Ishikawa (cell line): Measurements from ENCODE around the gene ATP8A2.

Experiments used
- CEBPB ChIP-seq: IDR thresholded peaks from 2 replicates; pipeline ENCODE4 v1.6.1; 2012
- CREB1 ChIP-seq: IDR thresholded peaks from 2 replicates; pipeline ENCODE4 v1.6.1; 2012; ENCODE audit warnings: low read depth
- EGR1 ChIP-seq: IDR thresholded peaks from 2 replicates; pipeline ENCODE4 v1.6.1; 2012
- EP300 ChIP-seq: IDR thresholded peaks from 2 replicates; pipeline ENCODE4 v1.6.1; 2012; ENCODE audit warnings: borderline replicate concordance
- FOXM1 ChIP-seq: IDR thresholded peaks from 2 replicates; pipeline ENCODE4 v1.6.1; 2012; ENCODE audit warnings: low read depth, borderline replicate concordance
- NFIC ChIP-seq: IDR thresholded peaks from 2 replicates; pipeline ENCODE4 v1.6.1; 2012
- RAD21 ChIP-seq: IDR thresholded peaks from 2 replicates; pipeline ENCODE4 v1.6.1; 2012; ENCODE audit warnings: low read depth
- TAF1 ChIP-seq: IDR thresholded peaks from 2 replicates; pipeline ENCODE4 v1.6.1; 2012; ENCODE audit warnings: low read depth, mild to moderate bottlenecking
- TCF12 ChIP-seq: IDR thresholded peaks from 2 replicates; pipeline ENCODE4 v1.6.1; 2012; ENCODE audit warnings: low read depth
- TEAD4 ChIP-seq: IDR thresholded peaks from 2 replicates; pipeline ENCODE4 v1.6.1; 2012
- YY1 ChIP-seq: IDR thresholded peaks from 2 replicates; pipeline ENCODE4 v1.6.1; 2012; ENCODE audit warnings: low read depth
- ZBTB7A ChIP-seq: IDR thresholded peaks from 2 replicates; pipeline ENCODE4 v1.6.1; 2012; ENCODE audit warnings: low read depth
- TF ChIP-seq, protein P1 (sequence below): IDR thresholded peaks from 2 replicates; pipeline ENCODE4 v1.6.1; 2012; ENCODE audit warnings: low read depth, mild to moderate bottlenecking
- TF ChIP-seq, protein P2 (sequence below): IDR thresholded peaks from 2 replicates; pipeline ENCODE4 v1.6.1; 2012
- TF ChIP-seq, protein P3 (sequence below): IDR thresholded peaks from 2 replicates; pipeline ENCODE4 v1.6.1; 2012

ATP8A2 gene

DNA sequence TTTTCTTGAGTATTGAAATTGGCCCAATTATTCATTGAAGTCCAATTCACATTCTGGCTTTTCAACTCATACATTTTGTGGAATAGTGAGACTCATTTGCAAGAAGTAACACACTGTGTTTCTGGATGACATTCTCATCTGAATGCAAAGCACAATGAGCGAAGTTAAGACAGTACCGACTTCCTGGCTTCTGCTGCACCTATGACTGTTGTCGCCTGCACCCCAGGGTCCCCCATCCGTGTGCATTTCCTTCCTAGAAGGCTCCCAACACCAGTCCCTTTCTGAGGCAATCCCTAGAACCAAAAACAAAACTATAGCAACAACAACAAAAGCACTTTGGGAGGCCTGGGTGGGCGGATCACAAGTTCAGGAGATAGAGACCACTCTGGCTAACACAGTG is 496.7 kb downstream of the ATP8A2 start:
- no peak for TF ChIP-seq EP300
- TF ChIP-seq, protein P1, sequence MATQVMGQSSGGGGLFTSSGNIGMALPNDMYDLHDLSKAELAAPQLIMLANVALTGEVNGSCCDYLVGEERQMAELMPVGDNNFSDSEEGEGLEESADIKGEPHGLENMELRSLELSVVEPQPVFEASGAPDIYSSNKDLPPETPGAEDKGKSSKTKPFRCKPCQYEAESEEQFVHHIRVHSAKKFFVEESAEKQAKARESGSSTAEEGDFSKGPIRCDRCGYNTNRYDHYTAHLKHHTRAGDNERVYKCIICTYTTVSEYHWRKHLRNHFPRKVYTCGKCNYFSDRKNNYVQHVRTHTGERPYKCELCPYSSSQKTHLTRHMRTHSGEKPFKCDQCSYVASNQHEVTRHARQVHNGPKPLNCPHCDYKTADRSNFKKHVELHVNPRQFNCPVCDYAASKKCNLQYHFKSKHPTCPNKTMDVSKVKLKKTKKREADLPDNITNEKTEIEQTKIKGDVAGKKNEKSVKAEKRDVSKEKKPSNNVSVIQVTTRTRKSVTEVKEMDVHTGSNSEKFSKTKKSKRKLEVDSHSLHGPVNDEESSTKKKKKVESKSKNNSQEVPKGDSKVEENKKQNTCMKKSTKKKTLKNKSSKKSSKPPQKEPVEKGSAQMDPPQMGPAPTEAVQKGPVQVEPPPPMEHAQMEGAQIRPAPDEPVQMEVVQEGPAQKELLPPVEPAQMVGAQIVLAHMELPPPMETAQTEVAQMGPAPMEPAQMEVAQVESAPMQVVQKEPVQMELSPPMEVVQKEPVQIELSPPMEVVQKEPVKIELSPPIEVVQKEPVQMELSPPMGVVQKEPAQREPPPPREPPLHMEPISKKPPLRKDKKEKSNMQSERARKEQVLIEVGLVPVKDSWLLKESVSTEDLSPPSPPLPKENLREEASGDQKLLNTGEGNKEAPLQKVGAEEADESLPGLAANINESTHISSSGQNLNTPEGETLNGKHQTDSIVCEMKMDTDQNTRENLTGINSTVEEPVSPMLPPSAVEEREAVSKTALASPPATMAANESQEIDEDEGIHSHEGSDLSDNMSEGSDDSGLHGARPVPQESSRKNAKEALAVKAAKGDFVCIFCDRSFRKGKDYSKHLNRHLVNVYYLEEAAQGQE = no peak

DNA sequence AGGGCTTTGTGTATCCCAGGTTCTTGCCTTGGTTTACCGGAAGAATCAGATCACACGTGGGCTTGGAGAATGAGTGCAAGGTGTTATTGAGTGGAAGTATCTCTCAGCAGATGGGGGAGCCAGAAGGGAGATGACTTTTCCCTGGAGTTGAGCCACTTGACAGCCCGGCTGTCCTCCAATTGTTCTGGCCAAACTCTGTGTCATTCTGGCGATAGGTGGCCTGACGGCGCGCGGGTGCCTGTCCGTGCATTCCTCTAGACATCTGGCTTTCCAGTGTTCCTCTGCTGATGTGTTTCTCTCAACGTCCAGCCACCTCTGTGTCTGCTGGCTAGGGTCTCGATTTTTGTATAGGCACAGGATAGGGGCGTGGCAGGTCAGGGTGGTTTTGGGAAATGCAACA is 498.2 kb downstream of the ATP8A2 start:
- TF ChIP-seq YY1 = no peak
- TF ChIP-seq, protein P2, sequence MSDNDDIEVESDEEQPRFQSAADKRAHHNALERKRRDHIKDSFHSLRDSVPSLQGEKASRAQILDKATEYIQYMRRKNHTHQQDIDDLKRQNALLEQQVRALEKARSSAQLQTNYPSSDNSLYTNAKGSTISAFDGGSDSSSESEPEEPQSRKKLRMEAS = no peak
- no peak for TF ChIP-seq NFIC
- no peak for TF ChIP-seq FOXM1
- no peak for TF ChIP-seq CEBPB
- no peak for TF ChIP-seq TAF1
- no peak for TF ChIP-seq CREB1
- no peak for TF ChIP-seq EP300
- TF ChIP-seq, protein P3, sequence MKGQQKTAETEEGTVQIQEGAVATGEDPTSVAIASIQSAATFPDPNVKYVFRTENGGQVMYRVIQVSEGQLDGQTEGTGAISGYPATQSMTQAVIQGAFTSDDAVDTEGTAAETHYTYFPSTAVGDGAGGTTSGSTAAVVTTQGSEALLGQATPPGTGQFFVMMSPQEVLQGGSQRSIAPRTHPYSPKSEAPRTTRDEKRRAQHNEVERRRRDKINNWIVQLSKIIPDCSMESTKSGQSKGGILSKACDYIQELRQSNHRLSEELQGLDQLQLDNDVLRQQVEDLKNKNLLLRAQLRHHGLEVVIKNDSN = no peak
- TF ChIP-seq RAD21 = no peak
- no peak for TF ChIP-seq EGR1
- no peak for TF ChIP-seq TCF12
- TF ChIP-seq TEAD4 = no peak
- TF ChIP-seq, protein P1 = no peak
- TF ChIP-seq ZBTB7A = no peak

DNA sequence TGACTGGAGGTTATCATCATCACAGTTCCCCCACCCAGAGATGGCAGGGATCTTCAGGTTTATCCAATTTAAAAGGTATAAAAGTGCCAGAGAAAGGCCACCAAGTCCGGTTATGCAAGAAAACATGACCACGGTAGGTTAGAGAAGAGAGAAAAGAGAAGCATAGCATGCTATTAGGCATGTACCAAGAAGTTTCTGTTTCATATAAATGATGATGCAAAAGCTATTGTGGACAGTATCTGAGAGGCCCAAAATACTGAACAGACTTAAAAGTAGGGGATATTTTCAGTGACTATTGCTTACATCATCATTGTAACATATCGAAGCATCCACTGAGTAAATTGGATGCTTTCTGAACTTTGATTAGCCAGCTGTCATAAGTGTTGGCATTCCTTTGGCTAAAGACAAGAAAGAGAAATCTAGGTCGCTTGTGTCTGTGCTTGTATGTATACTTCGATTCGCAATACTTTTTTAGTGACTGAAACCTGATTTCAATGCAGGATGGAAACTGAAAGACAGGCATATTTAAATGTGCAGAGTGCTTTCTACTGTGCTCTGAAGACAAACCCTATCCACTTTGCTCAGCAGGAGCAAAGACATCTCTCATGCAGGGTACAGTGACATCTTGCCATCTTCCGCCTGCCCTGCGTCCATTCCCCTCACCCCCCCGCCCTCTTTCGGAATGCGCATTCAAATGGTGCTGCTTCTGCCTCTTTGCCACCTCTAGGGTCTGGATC is 499.8 kb downstream of the ATP8A2 start:
- TF ChIP-seq, protein P3 = no peak
- TF ChIP-seq TAF1 (no peak), RAD21 (no peak), TCF12 (no peak), FOXM1 (no peak), TEAD4 (no peak), EGR1 (no peak), NFIC (no peak), ZBTB7A (no peak), YY1 (no peak), CEBPB (no peak), CREB1 (no peak), EP300 (no peak)
- TF ChIP-seq, protein P1 = no peak
- TF ChIP-seq, protein P2 = no peak

DNA sequence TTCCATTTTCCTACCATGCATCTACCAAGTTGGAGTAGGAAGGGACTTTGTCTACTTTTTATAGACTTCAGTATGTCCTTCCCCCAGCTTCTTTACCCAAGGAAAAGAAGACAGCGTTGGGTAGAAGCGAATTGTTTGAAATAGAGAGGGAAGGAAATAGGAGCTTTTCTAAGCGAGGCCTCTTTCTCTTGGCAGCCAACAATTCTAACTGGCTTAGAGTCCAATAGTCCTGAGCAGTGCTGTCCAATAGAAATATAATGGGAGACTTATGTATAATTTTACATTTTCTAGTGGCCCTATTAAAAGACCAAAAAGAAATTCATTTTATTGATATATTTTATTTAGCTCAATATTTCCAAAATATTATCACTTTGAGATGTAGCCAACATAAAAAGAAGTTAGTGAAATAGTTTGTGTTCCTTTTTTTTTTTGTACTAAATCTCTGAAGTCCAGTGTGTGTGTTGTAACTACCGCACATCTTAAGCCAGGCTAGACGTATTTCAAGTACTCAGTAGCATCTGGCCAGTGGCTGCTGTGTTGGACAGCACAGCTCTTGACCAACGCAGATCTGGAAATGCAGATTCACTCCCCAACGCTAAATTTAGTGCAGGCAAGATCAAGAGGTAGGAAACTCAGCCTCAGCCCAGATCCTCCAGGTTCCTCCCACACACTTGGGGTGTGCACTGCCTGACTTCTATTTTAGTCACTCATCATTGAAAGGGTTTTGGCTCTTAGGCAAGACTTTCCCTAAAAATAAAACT is 500.9 kb downstream of the ATP8A2 start:
- TF ChIP-seq TAF1 = no peak
- no peak for TF ChIP-seq CEBPB
- TF ChIP-seq EGR1 = no peak
- no peak for TF ChIP-seq NFIC
- TF ChIP-seq RAD21 = no peak
- TF ChIP-seq TEAD4 = no peak
- TF ChIP-seq TCF12 = no peak
- TF ChIP-seq, protein P2 = no peak
- TF ChIP-seq ZBTB7A = no peak
- TF ChIP-seq CREB1 = no peak
- TF ChIP-seq, protein P3 = no peak
